H9 (cell line): ENCODE measurements around the gene PERCC1. TPM values are rescaled to one million over a fixed set of nuclear protein-coding genes. Genes with fewer than 3 reads are reported as not detected.

Experiments used
- DNase-seq: peaks from one replicate; pipeline ENCODE4 v3.0.0-alpha.2; 2017
- H2AFZ ChIP-seq: one replicate; pipeline ENCODE4 v1.6.1; 2013; ENCODE audit warnings: mild to moderate bottlenecking, low read length, control low read depth, moderate library complexity
- H2AK5ac ChIP-seq: 2 replicates; pipeline ENCODE4 v1.6.1; 2013; ENCODE audit warnings: low read length, control low read depth, mixed read lengths; ENCODE audit not compliant: insufficient read length
- H2BK120ac ChIP-seq: one replicate; pipeline ENCODE4 v1.6.1; 2013; ENCODE audit warnings: low read depth, mild to moderate bottlenecking, low read length, control low read depth, inconsistent platforms; ENCODE audit not compliant: poor library complexity, severe bottlenecking
- H2BK12ac ChIP-seq: 2 replicates; pipeline ENCODE4 v1.6.1; 2013; ENCODE audit warnings: low read length, control low read depth, mixed read lengths, low read depth; ENCODE audit not compliant: insufficient read length
- H2BK15ac ChIP-seq: 2 replicates; pipeline ENCODE4 v1.6.1; 2013; ENCODE audit warnings: low read depth, low read length, control low read depth
- H2BK20ac ChIP-seq: one replicate; pipeline ENCODE4 v1.6.1; 2013; ENCODE audit warnings: low read depth, mild to moderate bottlenecking, low read length, control low read depth, inconsistent platforms; ENCODE audit not compliant: poor library complexity, severe bottlenecking
- H2BK5ac ChIP-seq: 2 replicates; pipeline ENCODE4 v1.6.1; 2013; ENCODE audit warnings: low read length, control low read depth, mixed read lengths; ENCODE audit not compliant: insufficient read length
- H3K14ac ChIP-seq: 2 replicates; pipeline ENCODE4 v1.6.1; 2013; ENCODE audit warnings: low read length, control low read depth; ENCODE audit not compliant: insufficient read depth
- H3K18ac ChIP-seq: 2 replicates; pipeline ENCODE4 v1.6.1; 2013; ENCODE audit warnings: low read depth, mild to moderate bottlenecking, mixed read lengths, low read length, control low read depth; ENCODE audit not compliant: insufficient read length
- H3K23ac ChIP-seq: 2 replicates; pipeline ENCODE4 v1.6.1; 2013; ENCODE audit warnings: low read length, control low read depth, mixed read lengths, low read depth; ENCODE audit not compliant: insufficient read length
- H3K23me2 ChIP-seq: 2 replicates; pipeline ENCODE4 v1.6.1; 2013; ENCODE audit warnings: low read depth, mild to moderate bottlenecking, mixed read lengths, low read length, control low read depth; ENCODE audit not compliant: insufficient read length, poor library complexity, severe bottlenecking
- H3K27ac ChIP-seq: 2 replicates; pipeline ENCODE4 v1.5.1; 2013; ENCODE audit warnings: low read length, control low read depth, mixed read lengths, low read depth; ENCODE audit not compliant: insufficient read length
- H3K27me3 ChIP-seq: 2 replicates; pipeline ENCODE4 v1.6.1; 2013; ENCODE audit warnings: low read length, control low read depth, inconsistent platforms; ENCODE audit not compliant: insufficient read depth
- H3K4ac ChIP-seq: 2 replicates; pipeline ENCODE4 v1.6.1; 2013; ENCODE audit warnings: low read depth, mild to moderate bottlenecking, control low read depth, inconsistent platforms, low read length, moderate library complexity
- H3K4me1 ChIP-seq: 2 replicates; pipeline ENCODE4 v1.6.1; 2013; ENCODE audit warnings: low read length, control low read depth, inconsistent platforms; ENCODE audit not compliant: insufficient read depth
- H3K4me2 ChIP-seq: 2 replicates; pipeline ENCODE4 v1.6.1; 2013; ENCODE audit warnings: low read length, control low read depth, mixed read lengths; ENCODE audit not compliant: insufficient read length, insufficient read depth
- H3K56ac ChIP-seq: 2 replicates; pipeline ENCODE4 v1.6.1; 2013; ENCODE audit warnings: low read depth, mild to moderate bottlenecking, mixed read lengths, low read length, control low read depth; ENCODE audit not compliant: insufficient read length
- H3K79me1 ChIP-seq: 2 replicates; pipeline ENCODE4 v1.6.1; 2013; ENCODE audit warnings: low read depth, mild to moderate bottlenecking, moderate library complexity, low read length, control low read depth, inconsistent platforms; ENCODE audit not compliant: insufficient read depth, poor library complexity, severe bottlenecking
- H3K79me2 ChIP-seq: 2 replicates; pipeline ENCODE4 v1.6.1; 2013; ENCODE audit warnings: low read length, control low read depth, inconsistent platforms; ENCODE audit not compliant: insufficient read depth
- H3K9ac ChIP-seq: 2 replicates; pipeline ENCODE4 v1.6.1; 2013; ENCODE audit warnings: low read length, control low read depth, mixed read lengths; ENCODE audit not compliant: insufficient read length; ENCODE audit errors: extremely low read depth
- H3K9me3 ChIP-seq: one replicate; pipeline ENCODE4 v1.6.1; 2013; ENCODE audit warnings: low read depth, low read length, inconsistent platforms; ENCODE audit not compliant: control insufficient read depth
- H3T11ph ChIP-seq: one replicate; pipeline ENCODE4 v1.6.1; 2013; ENCODE audit warnings: mild to moderate bottlenecking, low read length, control low read depth, inconsistent platforms
- H4K20me1 ChIP-seq: one replicate; pipeline ENCODE4 v1.6.1; 2013; ENCODE audit not compliant: control insufficient read depth, insufficient read length, insufficient read depth
- H4K5ac ChIP-seq: 2 replicates; pipeline ENCODE4 v1.6.1; 2013; ENCODE audit warnings: low read depth, mild to moderate bottlenecking, mixed read lengths, low read length, control low read depth; ENCODE audit not compliant: insufficient read length
- H4K8ac ChIP-seq: replicated peaks from 2 replicates; pipeline ENCODE4 v1.6.1; 2013; ENCODE audit warnings: low read length, control low read depth, mixed read lengths, low read depth; ENCODE audit not compliant: insufficient read length
- H4K91ac ChIP-seq: 2 replicates; pipeline ENCODE4 v1.6.1; 2013; ENCODE audit warnings: low read depth, mild to moderate bottlenecking, moderate library complexity, mixed read lengths, low read length, control low read depth; ENCODE audit not compliant: insufficient read length
- H3K27ac Mint-ChIP-seq, 3 experiments: 2 replicates in 2 of 3; 3 replicates in 1 of 3; pipeline ENCODE4 v1.8.0; 2020 to 2021; ENCODE audit warnings: mixed read lengths in 3 of 3, mild to moderate bottlenecking in 1 of 3, moderate library complexity in 1 of 3
- H3K27me3 Mint-ChIP-seq: 2 replicates; pipeline ENCODE4 v1.8.0; 2021; ENCODE audit warnings: low read depth, mild to moderate bottlenecking, moderate library complexity, mixed read lengths
- H3K36me3 Mint-ChIP-seq, 3 experiments: 2 replicates in 2 of 3; 3 replicates in 1 of 3; pipeline ENCODE4 v1.8.0; 2020 to 2021; ENCODE audit warnings: low read depth in 3 of 3, mixed read lengths in 3 of 3; ENCODE audit not compliant: insufficient read depth in 1 of 3
- H3K4me1 Mint-ChIP-seq, 2 experiments: 2 replicates each; pipeline ENCODE4 v1.8.0; 2020; ENCODE audit warnings: mixed read lengths in 2 of 2
- H3K4me3 Mint-ChIP-seq, 2 experiments: 2 replicates in 1 of 2; 3 replicates in 1 of 2; pipeline ENCODE4 v1.8.0; 2020 to 2021; ENCODE audit warnings: mild to moderate bottlenecking in 2 of 2, mixed read lengths in 2 of 2, moderate library complexity in 1 of 2
- H3K9me3 Mint-ChIP-seq, 2 experiments: 2 replicates in 1 of 2; 3 replicates in 1 of 2; pipeline ENCODE4 v1.8.0; 2020; ENCODE audit warnings: mild to moderate bottlenecking in 2 of 2, mixed read lengths in 2 of 2, moderate library complexity in 1 of 2
- WGBS: extraction: QIAGEN DNeasy Blood & Tissue Kit; methylation state at CpG from one replicate; pipeline ENCODE4 v1.1.7; 2013; ENCODE audit warnings: missing lambda C conversion rate, low lambda C conversion rate, mixed read lengths; ENCODE audit not compliant: insufficient read length; ENCODE audit errors: extremely low coverage; 5-methylcytosine and 5-hydroxymethylcytosine counted together
- total RNA-seq: library from RNA; stranded (reverse); gene quantifications from 2 replicates; pipeline ENCODE4 v1.2.1, GENCODE V29; 2021
- TF ChIP-seq, protein P1 (sequence below): fragments of 200-600 bp; sonication (generic); conservative IDR thresholded peaks from 3 replicates; pipeline ENCODE4 v1.8.0; 2021; ENCODE audit warnings: antibody characterized with exemption, mild to moderate bottlenecking

Gene PERCC1
- total RNA-seq, 1 experiment from 2014 or later, result not detected

DNA sequence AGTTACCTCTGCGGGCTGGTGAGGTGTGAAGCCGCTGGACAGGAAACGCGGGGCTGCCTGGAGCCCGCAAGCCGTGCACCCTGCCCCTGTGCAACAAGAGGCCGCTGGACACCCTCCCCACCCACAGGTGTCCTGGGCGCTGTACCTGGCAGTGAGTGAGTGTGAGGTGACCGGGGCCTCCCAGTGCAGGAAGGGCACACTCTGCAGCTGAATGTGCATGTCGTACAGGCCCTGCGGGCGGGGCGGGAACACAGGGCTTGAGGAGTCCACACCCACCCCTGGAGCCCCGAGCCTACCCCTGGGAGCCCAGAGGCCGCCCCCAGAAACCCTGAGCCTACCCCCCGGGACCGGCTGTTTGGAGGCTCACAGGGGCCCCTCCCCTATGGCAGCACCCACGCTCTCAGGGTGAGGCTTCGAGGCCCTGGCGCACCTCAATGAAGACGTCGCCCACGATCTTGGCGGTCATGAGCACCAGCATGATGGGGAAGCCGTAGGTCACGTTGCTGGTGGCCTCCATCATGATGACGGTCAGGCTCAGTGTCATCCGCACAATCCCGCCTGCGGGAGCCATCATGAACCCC, 17.7 kb downstream of the PERCC1 start:
- Histone ChIP-seq H2BK20ac (no peak overlapping the region), H3K4ac (no peak overlapping the region), H3K27ac (no peak overlapping the region), H3T11ph (no peak overlapping the region), H2BK15ac (no peak overlapping the region), H2AFZ (no peak overlapping the region), H2AK5ac (no peak overlapping the region), H3K56ac (no peak overlapping the region), H3K23me2 (no peaks in the 10 kb centered on the region), H4K20me1 (peaks cover 2% of the 10 kb centered on the region), H4K91ac (no peak overlapping the region), H3K9ac (no peak overlapping the region), H3K79me1 (no peaks in the 10 kb centered on the region), H3K4me1 (no peaks in the 10 kb centered on the region), H3K23ac (no peak overlapping the region), H2BK12ac (no peak overlapping the region), H3K14ac (no peak overlapping the region), H2BK120ac (no peak overlapping the region), H3K27me3 (no peaks in the 10 kb centered on the region), H3K9me3 (no peaks in the 10 kb centered on the region), H4K8ac (no peak overlapping the region), H3K79me2 (no peaks in the 10 kb centered on the region), H3K4me2 (no peak overlapping the region), H2BK5ac (no peak overlapping the region), H3K18ac (no peak overlapping the region), H4K5ac (no peak overlapping the region)
- no CpG with 5 or more reads among the region's 30 CpGs for WGBS
- DNase-seq, result no peak
- H3K4me1 Mint-ChIP-seq, result no peaks in the 10 kb centered on the region
- peaks cover 0 to 30% (median 27%) of the 10 kb centered on the region in 3 experiments; a peak in 5 of 7 replicates for H3K36me3 Mint-ChIP-seq
- H3K9me3 Mint-ChIP-seq, result no peaks in the 10 kb centered on the region
- no peak overlapping the region for H3K4me3 Mint-ChIP-seq
- no peak overlapping the region for H3K27ac Mint-ChIP-seq
- TF ChIP-seq, protein P1, sequence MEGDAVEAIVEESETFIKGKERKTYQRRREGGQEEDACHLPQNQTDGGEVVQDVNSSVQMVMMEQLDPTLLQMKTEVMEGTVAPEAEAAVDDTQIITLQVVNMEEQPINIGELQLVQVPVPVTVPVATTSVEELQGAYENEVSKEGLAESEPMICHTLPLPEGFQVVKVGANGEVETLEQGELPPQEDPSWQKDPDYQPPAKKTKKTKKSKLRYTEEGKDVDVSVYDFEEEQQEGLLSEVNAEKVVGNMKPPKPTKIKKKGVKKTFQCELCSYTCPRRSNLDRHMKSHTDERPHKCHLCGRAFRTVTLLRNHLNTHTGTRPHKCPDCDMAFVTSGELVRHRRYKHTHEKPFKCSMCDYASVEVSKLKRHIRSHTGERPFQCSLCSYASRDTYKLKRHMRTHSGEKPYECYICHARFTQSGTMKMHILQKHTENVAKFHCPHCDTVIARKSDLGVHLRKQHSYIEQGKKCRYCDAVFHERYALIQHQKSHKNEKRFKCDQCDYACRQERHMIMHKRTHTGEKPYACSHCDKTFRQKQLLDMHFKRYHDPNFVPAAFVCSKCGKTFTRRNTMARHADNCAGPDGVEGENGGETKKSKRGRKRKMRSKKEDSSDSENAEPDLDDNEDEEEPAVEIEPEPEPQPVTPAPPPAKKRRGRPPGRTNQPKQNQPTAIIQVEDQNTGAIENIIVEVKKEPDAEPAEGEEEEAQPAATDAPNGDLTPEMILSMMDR, result no peak
- H3K27me3 Mint-ChIP-seq, result peaks cover 1% of the 10 kb centered on the region; the same call in 1 of the 2 replicates
